NCI-H2029 treated with DMSO at 0.1 percent for 48 hours (cell line): ENCODE measurements around the gene TREX2.

Experiments
- DNase-seq: peaks from one replicate; lab custom pipeline; 2025; lab: John Stamatoyannopoulos, UW

TREX2 gene, protein sequence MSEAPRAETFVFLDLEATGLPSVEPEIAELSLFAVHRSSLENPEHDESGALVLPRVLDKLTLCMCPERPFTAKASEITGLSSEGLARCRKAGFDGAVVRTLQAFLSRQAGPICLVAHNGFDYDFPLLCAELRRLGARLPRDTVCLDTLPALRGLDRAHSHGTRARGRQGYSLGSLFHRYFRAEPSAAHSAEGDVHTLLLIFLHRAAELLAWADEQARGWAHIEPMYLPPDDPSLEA

DNA sequence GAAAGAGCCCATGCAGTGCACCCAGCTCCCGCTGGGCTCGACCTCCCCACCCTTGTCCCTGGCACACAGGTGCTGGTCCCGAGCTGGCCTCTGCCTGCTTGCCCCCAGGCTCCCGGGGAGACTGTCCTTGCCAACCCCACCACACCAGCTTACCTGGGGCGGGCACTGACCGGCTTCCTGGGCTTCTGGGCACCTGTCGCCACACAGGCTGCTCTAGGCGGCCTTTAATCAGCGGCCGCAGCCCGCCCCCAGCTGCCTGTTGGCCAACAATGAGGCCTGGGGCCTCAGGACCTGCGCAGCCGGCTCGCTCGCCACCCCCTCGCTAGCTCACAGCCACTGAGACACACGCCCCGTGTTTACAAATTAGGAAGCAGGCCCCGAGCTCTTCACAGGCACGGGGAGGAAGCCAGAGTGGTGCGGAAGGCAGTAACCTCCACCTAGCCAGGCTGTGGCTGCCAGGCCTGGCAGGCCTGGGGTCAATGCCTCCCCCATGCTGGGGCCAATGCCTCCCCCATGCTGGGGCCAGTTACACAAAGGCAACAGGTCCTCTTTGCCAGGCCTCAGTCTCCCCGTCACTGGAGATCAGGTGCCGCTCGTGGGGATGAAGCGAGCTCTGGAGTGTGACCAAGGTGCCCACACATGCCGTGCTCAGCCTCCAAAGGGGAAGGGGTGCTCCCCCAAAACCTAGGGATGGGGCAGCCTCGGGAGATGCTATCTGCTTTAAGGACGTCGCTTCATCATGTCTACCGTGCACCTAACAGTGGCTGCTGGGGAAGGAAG, at the start of gene TREX2:
Gene TREX2 (minus strand): TSS at position 201 of the 780 bp plus-strand sequence. CDS start 626 bp downstream, outside the sequence.
- no peak for DNase-seq

DNA sequence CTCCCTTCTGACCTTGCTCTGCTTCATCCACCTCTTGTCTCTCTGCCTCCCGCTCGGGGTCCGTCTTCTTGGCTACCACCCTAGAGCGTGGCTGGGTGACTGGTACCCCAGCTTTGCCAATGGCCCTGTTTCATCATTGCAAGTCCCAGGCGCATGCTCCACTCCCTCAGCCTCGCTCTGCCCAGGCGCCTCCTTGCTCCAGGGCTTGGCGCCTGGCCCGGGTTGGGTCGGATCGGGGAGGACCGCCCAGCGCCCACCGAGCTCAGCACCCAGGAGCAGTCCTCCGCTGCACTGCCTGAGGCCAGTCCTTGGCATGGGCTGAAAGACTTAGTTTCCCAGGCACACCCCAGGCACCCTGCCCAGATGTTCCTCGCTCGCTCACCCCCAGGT, 49.5 kb upstream of the TREX2 start:
- DNase-seq, result no peak

DNA sequence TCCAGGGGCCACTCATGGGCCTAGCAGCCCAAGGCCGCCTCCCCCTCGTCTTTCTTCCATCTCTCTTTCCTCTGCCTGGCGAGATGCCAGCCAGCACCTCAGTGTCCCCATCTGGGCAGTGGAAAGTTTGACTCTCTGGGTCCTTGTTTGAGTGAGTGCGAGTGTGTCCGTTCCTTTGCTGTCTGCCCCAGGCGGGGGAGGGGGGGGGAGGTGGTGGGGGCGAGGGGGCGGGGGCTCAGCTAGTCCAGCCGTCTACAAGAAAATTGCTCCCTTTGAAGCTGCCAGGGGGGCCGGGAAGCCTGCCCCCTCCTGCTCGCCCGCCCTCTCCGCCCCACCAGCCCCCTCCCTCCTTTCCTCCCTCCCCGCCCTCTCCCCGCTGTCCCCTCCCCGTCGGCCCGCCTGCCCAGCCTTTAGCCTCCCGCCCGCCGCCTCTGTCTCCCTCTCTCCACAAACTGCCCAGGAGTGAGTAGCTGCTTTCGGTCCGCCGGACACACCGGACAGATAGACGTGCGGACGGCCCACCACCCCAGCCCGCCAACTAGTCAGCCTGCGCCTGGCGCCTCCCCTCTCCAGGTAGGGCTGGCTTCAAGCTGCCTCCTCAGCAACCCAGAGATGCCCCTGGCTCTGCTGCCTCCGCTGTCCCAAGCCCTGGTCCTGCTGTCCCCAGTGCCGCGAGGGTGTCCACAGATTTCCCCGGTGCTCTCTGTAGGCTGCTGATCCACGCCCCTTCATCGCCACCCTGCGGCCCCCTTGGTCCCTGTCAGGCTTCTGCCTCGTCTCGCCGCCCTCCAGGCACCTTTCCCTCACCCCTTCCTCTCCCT, 48.9 kb upstream of the TREX2 start, which contains the start of gene BGN:
Gene BGN (plus strand): TSS at position 440 of the 821 bp plus-strand sequence. CDS start 9,652 bp downstream, outside the sequence.
- DNase-seq, result no peak

DNA sequence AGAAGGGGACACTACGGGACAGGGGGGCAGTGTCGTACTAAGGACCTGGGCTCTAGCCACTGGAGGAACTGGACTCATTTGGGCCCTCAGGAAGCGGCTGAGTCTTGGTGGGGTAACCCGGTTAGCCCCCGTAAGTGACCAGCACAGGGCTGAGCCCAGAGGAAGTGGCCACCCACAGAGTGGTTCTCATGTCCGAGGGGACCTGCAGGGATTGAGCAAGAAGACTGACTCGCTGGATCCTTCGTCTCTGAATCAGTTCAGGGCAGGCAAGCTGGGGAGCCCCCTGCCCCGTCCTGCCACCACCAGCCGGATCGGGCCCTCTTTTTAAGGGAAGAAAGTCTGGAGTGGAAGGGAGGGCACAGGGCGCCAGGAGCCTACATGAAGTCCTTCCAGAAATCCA, 48.2 kb upstream of the TREX2 start:
- no peak for DNase-seq

DNA sequence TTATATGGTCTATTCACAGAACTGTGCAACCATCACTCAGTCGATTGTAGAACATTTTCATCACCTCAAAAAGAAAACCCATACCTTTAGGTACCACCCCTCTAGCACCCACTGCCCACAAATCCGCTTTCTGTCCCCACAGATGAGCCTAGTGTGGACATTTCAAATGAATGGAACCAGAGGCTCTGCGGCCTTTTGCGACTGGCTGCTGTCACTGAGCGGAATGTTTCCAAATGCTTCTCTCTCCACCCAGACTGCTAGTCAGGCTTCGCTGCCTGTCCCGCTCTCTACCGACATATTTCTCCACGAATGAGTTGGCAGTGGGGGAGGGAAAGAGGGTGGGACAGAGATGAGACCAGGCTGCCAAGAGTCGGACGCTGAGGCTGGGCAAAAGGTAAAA, 47.2 kb upstream of the TREX2 start:
- no peak for DNase-seq

DNA sequence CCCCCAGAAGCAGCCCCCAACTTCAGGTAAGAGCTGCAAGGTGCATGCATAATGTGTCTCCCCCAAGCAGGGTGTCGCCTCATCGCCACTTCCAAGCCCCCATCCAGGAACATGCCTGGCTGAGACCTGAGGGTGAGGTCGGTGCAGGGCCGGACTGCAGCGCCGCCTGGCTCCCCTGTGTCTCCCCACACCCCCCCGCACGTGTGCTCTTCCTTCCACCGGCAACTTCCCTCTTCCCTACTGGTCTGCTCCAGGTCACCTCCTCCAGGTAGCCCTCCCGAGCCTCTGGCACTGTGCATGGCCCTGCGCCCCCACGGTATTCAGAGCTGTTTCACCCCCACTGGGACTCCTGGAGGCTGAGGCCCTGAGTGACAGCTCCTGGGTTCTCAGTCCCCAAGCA, 46.7 kb upstream of the TREX2 start:
- no peak for DNase-seq

DNA sequence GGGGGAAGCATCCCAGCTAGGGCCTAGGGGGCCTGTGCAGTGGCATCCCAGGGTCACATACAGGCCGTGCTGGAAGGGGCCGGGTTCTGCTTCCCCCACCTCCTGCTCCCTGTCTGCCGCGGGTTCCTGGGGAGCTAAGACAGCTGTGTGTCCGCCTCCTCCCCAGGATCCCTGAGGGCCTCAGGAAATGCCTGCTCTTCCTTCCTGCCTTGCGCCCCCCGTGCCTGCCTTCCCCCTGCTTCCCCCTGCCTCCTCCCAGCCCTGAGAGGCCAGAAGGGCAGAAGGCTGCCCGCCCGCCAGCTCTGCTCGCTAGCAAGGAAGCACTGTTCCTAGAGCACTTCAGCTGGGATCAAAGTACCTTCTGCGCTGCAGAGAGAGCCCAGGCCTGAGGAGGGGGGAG, 46.1 kb upstream of the TREX2 start:
- no peak for DNase-seq

DNA sequence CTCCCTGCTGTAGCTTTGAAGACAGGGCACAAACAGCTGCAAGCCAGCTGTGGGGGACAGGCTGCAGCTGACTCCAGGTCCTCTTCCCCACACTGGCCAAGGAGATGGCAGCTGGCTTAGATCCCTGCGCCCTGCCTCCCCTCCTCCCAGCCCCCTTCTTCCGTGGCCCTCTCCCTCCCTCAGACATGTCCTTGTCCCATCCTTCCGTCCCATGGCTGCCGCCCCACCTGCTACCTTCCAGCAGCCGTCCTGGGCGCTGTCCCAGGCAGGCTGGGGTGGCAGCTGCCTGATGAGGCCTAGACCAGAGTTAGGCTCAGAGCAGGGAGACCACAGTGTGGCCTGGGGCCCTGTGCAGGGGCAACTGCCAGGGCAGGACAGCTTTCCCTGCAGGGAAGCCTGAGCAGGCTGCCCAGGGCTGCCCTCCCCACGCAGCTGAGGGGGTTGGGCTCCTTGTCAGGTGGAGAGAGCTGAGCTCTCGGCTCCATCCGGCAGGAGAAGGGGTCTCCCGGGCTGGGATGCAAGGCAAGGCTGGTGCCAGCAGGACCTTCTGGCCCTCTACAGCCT, 45.6 kb upstream of the TREX2 start:
- DNase-seq, result no peak

DNA sequence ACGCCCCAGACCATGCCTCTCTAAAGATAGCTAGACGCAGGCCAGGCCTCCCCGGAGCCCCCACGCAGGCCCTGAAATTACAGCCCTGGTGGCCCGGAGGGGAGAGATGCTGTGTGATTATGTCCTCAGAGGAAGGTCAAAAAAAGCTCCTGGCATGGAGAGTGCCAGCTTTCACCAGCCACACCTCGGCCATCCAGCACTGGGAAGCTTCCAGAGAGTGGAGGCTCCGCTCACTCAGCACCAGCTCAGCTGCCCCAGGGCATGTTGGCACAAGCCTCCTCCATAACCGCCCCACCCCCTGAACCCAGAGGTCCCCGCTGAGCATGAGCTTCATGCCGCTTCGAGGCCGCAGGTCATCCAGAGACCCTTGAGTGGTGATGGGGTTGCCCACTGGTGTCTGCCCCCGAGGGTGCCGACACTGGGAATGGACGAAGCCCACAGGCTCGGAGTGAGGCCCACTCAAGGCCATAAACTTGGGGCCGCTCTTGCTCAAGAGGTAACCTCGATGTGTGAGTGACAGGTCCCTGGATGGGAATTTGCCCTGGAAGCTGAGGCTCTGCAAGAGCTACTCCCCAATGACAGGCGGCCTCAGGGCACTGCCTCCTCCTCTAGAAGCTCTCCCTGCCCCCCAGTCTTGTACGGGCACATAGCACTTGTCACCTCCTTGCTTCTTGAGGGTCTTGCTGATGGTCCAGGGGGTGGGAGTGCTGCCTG, 44.5 kb upstream of the TREX2 start:
- no peak for DNase-seq

DNA sequence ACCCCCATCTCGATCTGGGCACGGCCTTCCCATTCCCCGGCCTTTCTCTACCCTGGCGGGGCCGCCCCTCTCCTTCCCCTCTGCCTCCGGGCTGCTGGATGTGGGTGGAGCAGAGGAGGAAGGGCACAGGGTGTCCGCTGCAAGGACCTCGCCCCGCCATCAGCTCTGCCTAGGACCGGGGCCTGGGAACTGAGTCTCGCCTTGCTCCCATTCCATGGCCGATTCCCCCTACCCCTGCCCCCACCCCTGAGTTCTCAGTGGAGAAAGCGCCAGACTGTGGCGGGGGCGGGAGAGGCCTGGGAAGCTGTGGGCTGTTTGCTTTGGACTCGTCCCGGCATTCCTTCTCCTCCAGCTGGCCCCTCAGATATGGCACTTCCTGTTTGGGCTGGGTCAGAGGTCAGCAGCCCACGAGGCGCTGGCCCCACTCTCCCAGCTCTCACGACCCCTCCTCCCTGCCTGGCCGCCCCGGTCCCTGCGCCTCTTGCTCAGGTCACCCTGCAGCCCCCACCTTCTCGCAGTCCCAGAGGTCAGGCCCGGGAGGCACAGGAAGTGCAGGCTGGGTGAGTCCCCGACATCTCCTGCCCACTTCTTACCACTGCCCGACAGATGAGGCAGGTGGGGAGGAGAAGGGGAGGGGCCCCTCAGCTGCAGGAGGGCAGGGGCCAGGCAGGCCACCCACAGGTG, 42.5 kb upstream of the TREX2 start:
- no peak for DNase-seq

DNA sequence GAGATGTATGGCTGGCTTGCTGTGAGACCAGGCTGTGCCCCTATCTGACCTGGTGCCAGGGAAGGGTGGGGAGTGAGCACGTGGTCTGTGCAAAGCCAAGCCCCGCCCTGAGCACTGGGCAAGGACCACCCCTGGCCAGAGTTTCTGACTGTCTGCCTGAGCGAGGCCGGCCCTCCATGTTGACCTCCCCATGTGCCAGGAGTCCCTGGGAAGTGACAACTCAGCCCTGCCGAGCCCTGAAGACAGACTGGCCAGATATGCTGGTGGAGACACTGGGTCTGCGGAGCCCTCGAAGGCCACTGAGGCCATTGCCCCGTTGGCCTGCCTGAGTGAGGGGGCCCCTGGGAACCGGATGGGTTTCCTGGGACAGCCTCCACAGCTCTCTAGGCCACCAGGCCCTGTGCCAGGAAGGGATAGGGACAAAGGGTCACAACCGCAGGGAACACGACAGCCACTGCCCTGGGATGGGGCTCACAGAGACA, 41.8 kb upstream of the TREX2 start:
- no peak for DNase-seq

DNA sequence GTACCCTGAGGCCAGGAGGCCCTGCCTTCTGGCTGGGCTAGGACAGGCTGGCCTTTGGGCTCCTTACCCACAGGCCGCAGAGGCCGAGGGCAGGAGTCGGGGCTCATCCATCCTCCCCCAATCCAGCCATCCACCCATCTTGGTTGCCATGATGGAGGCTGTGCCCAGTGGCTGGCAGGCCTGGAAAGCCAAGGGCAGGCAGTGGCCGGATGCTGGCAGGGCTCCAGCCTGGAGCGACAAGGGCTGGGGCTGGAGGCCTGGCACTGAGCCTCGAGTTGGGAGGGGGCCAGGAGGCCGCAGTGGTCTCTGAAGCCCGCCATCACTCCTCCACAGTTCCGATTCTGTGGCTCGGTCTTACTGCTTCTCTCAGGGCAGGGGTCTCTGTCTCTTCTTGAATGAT, 40.3 kb upstream of the TREX2 start:
- DNase-seq, result no peak

DNA sequence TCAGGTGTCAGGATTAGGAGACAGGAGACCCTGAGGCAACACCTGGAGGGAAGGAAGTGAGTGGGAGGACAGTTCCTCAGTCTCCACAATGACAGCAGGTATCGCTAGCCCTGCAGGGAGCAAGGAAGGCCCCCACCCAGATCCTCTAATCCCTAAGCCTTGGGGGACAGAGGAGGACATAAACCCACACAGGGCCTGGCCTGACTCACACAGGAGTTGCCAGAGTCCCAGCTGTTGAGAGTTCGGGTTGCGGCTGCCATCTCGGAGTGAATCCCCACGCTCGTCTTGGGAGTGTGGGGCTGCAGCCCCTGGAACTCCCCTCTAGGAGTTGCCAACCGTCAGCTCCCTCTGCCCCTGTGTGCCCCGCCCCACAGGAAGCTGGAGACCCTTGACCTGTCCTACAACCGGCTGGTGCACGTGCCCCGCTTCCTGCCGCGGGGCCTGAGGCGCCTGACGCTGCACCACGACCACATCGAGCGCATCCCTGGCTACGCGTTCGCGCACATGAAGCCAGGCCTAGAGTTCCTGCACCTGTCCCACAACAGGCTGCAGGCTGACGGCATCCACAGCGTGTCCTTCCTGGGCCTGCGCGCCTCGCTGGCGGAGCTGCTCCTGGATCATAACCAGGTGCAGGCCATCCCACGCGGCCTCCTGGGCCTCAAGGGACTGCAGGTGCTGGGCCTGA, 39.7 kb upstream of the TREX2 start:
- no peak for DNase-seq

DNA sequence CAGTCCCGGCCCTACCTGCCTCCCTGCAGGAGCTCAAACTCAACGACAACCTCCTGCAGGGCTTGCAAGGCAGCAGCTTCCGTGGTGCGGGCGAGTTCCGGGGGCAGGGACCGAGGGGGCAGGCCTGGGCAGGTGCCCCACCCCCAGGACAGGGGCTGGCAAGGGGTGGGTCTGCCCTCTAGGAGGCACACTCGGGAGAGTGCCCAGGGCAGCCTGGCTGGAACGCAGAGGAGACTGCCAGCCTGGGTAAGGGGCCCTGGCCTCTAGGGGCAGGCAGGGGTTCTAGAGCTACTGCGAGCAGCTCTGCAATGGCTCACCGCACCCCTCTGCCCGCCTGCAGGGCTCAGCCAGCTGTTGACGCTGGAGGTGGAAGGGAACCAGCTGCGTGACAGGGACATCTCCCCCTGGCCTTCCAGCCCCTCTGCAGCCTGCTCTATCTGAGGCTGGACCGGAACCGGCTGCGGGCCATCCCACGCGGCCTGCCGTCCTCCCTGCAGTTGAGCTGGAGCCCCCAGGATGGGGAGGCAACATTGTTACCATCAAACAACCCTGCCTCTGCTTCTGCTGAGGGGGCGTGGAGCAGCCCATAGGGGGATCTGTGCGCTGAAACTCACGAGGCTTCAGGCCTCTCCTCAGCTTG, 36.6 kb upstream of the TREX2 start:
- DNase-seq, result no peak

DNA sequence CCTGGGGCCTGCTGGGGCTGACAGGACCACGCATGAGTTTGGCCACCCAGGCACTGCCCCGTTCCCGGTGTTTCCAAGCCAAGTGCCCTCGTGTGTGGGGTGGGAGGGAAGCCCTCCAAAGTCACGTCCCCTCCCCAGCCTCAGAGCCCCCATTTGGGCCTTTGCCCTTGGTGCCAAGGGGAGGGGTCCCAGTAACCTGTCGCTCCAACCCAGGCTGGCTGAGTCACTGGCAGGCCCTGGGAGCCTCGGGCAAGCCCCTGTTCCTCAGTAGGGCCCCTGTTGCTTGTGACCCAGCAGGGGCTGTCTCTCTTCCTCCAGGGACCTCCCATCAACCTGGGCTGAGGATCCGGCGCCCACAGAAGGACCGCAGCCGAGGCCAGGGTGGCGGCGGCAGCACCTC, 35.2 kb upstream of the TREX2 start:
- DNase-seq, result no peak

DNA sequence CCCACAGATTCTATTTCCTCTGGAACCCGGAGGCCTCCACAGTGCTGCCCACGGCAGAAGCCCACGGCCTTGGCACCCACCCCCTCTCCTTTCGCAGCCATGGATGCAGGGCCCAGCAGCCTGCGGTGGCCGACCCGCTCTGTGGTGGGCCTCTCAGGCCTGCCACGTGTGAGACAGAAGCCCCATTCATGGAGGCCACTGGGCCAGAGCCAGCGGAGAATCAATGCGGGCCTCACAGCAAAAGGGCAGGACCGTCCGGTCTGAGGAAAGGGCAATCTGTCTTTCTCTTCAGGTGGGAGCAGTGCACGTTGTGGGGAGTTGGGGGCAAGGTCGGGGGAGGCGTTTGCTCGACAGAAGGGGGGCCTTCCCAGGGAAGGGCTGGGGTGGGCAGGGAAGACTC, 32.9 kb upstream of the TREX2 start:
- DNase-seq, result no peak

DNA sequence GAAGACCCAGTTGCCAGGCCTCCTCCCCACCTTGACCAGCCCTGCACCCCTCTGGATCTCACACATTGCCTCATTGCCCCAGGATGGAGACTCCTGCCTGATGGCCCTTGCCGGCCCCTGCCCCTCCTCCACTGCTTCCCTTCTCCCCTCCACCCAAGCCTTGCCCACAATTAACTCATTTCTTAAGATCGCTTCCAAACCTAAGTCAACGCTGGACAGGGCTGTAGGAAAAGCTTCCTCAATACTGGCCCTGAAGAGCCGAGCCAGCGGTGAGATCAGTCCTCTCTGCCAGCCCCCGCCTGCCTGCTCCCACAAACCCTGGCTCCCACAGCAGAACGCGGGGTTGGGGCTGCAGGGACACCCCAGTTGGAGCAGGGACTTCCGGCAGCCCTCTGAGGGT, 32.0 kb upstream of the TREX2 start:
- no peak for DNase-seq

DNA sequence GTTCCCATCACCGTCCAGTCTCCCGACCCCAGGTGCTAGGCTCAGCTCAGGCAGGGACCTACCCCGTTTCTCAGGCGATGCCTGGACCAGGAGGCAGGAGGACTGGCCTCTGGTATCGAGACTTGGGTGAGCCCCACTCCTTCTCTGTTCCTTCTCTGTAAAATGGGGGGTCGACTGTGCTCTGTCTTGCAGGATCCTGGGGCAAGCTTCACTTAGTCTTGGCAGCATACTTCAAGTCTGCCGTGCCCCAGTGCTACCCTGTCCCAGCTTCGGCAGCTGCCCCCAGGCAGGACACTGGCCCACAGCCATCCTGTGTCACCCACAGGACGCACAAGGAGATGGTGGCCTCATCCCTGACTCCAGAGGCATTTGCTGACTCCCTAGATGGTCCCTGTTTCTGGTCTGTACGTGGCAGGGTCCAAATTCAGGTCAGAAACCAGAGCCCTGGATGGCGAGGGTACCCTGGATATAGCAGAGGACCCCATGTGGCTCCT, 31.6 kb upstream of the TREX2 start:
- no peak for DNase-seq

DNA sequence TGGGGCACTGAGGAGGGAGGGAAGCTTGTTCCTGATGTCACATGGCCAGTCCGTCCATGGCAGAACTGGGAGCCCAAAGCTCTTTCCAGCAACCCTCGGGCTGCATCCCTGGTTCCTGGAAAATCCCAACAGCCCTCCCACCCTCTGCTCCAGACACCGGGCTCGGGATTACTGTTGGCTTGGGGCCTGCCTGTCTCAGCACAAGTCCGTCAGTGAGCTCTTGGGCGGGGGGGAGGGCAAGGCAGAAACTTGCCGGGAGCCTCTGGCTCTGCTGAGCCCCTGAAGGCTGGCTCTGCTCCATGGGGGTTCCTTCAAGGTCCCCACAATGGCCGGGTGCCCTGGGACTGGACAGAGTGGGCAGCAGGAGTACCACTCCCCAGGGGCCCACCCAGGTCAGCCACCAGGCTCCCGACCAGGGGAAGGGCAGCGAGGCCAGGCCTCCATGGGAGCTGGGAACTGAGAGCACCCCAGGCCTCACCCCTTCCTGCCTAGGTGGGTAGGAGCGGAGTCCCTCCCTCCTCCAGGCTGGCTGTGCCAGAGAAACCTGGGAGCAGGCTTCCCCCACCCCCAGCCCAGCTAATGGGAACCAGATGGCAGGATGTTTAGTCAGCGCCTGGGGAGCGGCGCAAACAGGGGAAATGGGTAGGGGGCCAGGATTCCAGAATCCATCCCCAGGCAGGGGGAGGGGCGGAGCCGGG, 31.0 kb upstream of the TREX2 start:
- DNase-seq, result no peak
